ENCODE data around the gene AKAP6. TPM values are rescaled to one million over a fixed set of nuclear protein-coding genes. Genes with fewer than 3 reads are reported as not detected.

AKAP6 gene, protein sequence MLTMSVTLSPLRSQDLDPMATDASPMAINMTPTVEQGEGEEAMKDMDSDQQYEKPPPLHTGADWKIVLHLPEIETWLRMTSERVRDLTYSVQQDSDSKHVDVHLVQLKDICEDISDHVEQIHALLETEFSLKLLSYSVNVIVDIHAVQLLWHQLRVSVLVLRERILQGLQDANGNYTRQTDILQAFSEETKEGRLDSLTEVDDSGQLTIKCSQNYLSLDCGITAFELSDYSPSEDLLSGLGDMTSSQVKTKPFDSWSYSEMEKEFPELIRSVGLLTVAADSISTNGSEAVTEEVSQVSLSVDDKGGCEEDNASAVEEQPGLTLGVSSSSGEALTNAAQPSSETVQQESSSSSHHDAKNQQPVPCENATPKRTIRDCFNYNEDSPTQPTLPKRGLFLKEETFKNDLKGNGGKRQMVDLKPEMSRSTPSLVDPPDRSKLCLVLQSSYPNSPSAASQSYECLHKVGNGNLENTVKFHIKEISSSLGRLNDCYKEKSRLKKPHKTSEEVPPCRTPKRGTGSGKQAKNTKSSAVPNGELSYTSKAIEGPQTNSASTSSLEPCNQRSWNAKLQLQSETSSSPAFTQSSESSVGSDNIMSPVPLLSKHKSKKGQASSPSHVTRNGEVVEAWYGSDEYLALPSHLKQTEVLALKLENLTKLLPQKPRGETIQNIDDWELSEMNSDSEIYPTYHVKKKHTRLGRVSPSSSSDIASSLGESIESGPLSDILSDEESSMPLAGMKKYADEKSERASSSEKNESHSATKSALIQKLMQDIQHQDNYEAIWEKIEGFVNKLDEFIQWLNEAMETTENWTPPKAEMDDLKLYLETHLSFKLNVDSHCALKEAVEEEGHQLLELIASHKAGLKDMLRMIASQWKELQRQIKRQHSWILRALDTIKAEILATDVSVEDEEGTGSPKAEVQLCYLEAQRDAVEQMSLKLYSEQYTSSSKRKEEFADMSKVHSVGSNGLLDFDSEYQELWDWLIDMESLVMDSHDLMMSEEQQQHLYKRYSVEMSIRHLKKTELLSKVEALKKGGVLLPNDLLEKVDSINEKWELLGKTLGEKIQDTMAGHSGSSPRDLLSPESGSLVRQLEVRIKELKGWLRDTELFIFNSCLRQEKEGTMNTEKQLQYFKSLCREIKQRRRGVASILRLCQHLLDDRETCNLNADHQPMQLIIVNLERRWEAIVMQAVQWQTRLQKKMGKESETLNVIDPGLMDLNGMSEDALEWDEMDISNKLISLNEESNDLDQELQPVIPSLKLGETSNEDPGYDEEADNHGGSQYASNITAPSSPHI (N-terminal part only)
- total RNA-seq, result 1 to 10 TPM; 3.6 to 9.9 TPM

DNA sequence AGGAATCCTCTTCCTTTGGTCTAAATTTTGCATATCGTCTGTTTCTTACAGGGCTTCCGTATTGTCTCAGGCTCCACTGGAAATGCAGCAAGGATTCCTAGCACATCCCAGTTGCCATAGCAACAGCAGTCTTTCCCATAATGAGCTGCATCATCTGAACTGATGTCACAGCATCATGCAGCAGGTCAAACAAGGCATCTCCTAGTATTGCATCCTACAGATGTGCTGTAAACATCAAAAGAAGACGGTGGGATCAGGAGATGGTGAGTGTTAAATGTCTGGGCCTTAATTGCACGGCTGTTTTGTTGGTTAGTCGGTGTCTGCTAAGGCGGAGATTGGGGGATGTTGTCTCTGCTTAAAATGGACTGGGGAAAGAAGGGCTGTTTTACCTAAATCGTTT is at the start of gene AKAP6:
AKAP6 (plus strand) TSS at position 153 of the 400 bp plus-strand sequence. CDS start 104,196 bp downstream, outside the sequence.
- Histone ChIP-seq H3K27me3 (replicated peaks; ENCODE audit: insufficient read depth) (no peaks in the 10 kb centered on the region), H3K9me3 (no peaks in the 10 kb centered on the region), H3K4me3 (no peak within 1 kb of the TSS), H3K36me3 (no peaks in the 10 kb centered on the region), H3K4me1 (replicated peaks) (no peaks in the 10 kb centered on the region), H3K27ac (no peak within 1 kb of the TSS)
- TF ChIP-seq POLR2AphosphoS5 (IDR thresholded peaks at IDR 0.05) (no peak), POLR2A (IDR thresholded peaks at IDR 0.05) (no peak)
- TF ChIP-seq, protein P1, sequence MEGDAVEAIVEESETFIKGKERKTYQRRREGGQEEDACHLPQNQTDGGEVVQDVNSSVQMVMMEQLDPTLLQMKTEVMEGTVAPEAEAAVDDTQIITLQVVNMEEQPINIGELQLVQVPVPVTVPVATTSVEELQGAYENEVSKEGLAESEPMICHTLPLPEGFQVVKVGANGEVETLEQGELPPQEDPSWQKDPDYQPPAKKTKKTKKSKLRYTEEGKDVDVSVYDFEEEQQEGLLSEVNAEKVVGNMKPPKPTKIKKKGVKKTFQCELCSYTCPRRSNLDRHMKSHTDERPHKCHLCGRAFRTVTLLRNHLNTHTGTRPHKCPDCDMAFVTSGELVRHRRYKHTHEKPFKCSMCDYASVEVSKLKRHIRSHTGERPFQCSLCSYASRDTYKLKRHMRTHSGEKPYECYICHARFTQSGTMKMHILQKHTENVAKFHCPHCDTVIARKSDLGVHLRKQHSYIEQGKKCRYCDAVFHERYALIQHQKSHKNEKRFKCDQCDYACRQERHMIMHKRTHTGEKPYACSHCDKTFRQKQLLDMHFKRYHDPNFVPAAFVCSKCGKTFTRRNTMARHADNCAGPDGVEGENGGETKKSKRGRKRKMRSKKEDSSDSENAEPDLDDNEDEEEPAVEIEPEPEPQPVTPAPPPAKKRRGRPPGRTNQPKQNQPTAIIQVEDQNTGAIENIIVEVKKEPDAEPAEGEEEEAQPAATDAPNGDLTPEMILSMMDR (IDR thresholded peaks at IDR 0.05), result no peak
- 79% methylated on average over 7 of the region's 7 CpGs for WGBS
- intact Hi-C loops (cut with DNase I), result no loop called here
- DNase-seq (ENCODE audit: low spot score), result no peak

DNA sequence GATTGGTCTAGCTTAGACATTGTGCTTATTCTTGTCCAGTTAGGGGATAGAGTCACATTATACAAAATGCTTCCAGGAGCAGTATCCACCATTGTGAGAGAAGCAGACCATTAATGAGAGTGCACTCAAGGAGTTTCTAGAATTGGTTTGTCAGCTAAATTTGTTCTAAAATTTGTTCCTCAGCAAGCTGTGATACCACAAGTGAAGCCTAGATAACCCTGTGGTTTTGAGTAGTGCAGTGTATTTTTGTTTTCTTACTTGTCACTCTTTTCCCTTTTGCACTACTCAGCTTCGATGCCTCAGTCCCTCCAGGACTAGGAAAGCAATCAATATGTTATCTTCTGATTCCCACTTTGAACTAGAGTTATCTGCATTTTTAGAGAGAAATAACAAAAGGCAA is 42.5 kb upstream of the AKAP6 start:
- 96% methylated on average over 1 of the region's 1 CpG for WGBS
- TF ChIP-seq, protein P1 (IDR thresholded peaks at IDR 0.05), result no peak
- TF ChIP-seq POLR2AphosphoS5 (IDR thresholded peaks at IDR 0.05), result no peak
- Histone ChIP-seq H3K36me3 (no peaks in the 10 kb centered on the region), H3K27me3 (replicated peaks; ENCODE audit: insufficient read depth) (no peaks in the 10 kb centered on the region), H3K27ac (no peak overlapping the region), H3K4me1 (replicated peaks) (no peaks in the 10 kb centered on the region), H3K9me3 (no peaks in the 10 kb centered on the region), H3K4me3 (no peak overlapping the region)
- intact Hi-C loops (cut with DNase I), result no loop called here
- no peak for DNase-seq (ENCODE audit: low spot score)

DNA sequence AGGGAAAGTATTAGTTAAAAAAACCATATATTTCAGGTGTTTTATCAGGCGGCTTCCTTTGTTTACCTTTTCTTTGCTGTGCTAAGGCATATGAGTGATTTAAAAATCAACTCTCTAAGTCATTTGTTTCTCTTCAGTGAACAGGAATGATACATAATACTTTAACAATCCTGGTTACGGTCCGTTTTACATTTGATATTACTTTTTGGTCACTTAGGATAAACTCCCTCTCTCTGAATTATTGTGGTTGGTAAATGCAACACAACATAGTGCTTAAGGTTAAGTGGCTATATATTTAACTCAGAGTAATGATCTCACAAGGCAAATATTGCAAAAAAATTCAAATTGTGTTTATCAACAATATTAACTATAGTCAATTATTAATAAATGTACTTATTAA is 32.7 kb upstream of the AKAP6 start:
- Histone ChIP-seq H3K9me3 (no peaks in the 10 kb centered on the region), H3K4me1 (replicated peaks) (no peaks in the 10 kb centered on the region), H3K27ac (no peak overlapping the region), H3K27me3 (replicated peaks; ENCODE audit: insufficient read depth) (no peaks in the 10 kb centered on the region), H3K4me3 (no peak overlapping the region), H3K36me3 (no peaks in the 10 kb centered on the region)
- intact Hi-C loops (cut with DNase I), result no loop called here
- TF ChIP-seq, protein P1 (IDR thresholded peaks at IDR 0.05), result no peak
- WGBS, result 86% methylated on average over 3 of the region's 3 CpGs
- DNase-seq (ENCODE audit: low spot score), result no peak

DNA sequence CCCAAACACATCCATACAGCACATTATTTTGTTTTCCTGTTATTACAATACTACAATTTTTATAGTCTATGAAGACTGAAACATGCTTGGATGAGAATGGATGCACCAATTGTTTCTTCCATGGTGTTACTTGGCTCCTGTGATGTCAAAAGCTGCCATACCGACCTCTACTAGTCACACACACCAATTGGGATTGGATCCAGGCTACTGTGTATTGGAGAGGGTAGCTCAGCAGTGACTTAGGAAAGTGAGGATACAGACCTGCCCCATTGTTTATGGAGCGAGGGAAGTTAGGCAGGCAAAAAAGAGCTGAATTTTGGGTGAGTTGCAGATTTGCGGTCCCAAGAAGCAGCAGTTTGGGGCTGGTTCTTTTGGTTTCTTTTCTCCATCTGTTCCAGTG is 30.8 kb upstream of the AKAP6 start:
- WGBS, result 83% methylated on average over 3 of the region's 3 CpGs
- no peak for DNase-seq (ENCODE audit: low spot score)
- H3K9me3 ChIP-seq, result no peaks in the 10 kb centered on the region
- H3K36me3 ChIP-seq, result no peaks in the 10 kb centered on the region
- no peaks in the 10 kb centered on the region for H3K4me1 ChIP-seq (replicated peaks)
- TF ChIP-seq POLR2A (IDR thresholded peaks at IDR 0.05) (no peak), POLR2AphosphoS5 (IDR thresholded peaks at IDR 0.05) (no peak)
- H3K27me3 ChIP-seq (replicated peaks; ENCODE audit: insufficient read depth), result no peaks in the 10 kb centered on the region
- H3K4me3 ChIP-seq, result no peak overlapping the region
- intact Hi-C loops (cut with DNase I), result no loop called here
- H3K27ac ChIP-seq, result no peak overlapping the region

DNA sequence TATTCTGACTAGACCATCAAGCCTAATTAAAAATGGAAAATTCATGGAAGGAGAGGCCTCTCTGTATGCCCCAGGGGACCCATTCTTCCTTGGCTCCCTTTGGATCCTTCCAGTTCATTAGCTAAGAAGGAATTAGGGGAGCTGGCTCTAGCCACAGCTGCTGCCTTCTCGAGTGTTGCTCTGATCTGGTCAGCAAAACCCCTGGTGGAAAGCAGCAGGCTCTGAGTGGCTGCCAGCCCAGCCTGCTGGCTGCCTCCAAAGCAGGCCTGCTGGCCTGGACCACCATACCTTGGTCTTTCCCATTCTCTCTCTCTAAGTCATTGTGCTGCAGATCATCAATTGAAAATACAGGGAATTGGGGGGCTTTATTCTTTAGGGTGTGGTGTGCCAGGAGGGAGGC is 29.0 kb upstream of the AKAP6 start:
- DNase-seq (ENCODE audit: low spot score), result no peak

More for the DNA sequence above, 29.0 kb upstream of the AKAP6 start:
- no peak overlapping the region for H3K27ac ChIP-seq
- H3K27me3 ChIP-seq (replicated peaks; ENCODE audit: insufficient read depth), result no peaks in the 10 kb centered on the region
- no peak overlapping the region for H3K4me3 ChIP-seq
- no peaks in the 10 kb centered on the region for H3K9me3 ChIP-seq
- H3K4me1 ChIP-seq (replicated peaks), result no peaks in the 10 kb centered on the region
- TF ChIP-seq POLR2AphosphoS5 (IDR thresholded peaks at IDR 0.05), result no peak
- TF ChIP-seq, protein P1 (IDR thresholded peaks at IDR 0.05), result no peak
- TF ChIP-seq POLR2A (IDR thresholded peaks at IDR 0.05), result no peak
- intact Hi-C loops (cut with DNase I), result no loop called here
- 77% methylated on average over 1 of the region's 1 CpG for WGBS
- no peaks in the 10 kb centered on the region for H3K36me3 ChIP-seq
